ENCODE measurements around the gene ZNF598. TPM values are rescaled to one million over a fixed set of nuclear protein-coding genes. Genes with fewer than 3 reads are reported as not detected.

The ZNF598 gene
- total and polyA plus RNA-seq, 2 donors from 2014 or later, result 14.3 to 34.9 TPM

DNA sequence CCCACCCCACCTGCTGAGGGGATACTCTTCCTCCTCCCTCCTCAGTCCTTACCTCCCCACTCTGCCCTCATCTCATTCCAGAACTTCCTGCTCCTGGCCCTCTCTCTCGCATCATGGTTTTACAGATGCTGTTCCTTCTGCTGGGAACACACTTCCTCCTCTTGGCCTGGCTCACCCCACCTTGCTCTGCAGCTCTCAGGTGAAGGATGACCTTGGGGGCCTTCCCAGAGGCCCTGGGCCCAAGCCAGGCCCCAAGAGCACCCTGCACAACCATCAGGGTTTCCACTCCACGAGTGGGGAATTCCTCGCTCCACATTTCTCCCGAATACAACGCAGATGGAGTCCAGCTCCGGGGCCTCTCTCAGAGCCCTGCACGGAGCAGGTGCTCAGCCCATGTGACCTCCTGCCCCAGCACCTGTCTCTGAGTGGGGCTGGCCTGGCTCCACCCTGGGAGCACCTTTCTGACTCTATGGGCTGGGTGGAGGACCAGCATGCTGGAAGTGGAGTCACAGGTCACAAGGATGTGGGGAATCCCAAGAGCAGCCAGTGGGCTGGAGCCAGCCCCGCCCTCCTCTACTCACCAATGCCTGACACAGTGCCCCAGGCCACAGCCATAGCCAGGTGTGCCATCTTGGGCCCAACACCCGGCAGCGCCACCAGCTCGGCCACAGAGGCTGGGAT, 33.5 kb upstream of the ZNF598 start:
- Histone ChIP-seq H3K27ac (ENCODE audit: low read depth in 2 of 2, low read length in 2 of 2) (peak overlapping the region in 1 of 2 donors; percentile 43), H3K4me1 (ENCODE audit: control insufficient read depth in 2 of 3, insufficient read depth in 2 of 3, low read depth in 1 of 3, low read length in 3 of 3) (peaks cover 0 to 41% (median 4%) of the 10 kb centered on the region in 3 donors), H3K4me3 (ENCODE audit: low read length in 3 of 3) (no peak overlapping the region), H3K27me3 (ENCODE audit: control insufficient read depth, insufficient read depth, low read length) (no peaks in the 10 kb centered on the region), H3K9me3 (ENCODE audit: control insufficient read depth in 2 of 3, insufficient read depth in 1 of 3, low read length in 3 of 3) (no peaks in the 10 kb centered on the region), H3K9ac (ENCODE audit: low read length in 3 of 3) (no peak overlapping the region), H3K36me3 (ENCODE audit: control insufficient read depth in 2 of 3, insufficient read depth in 3 of 3, low read length in 3 of 3) (no peaks in the 10 kb centered on the region)
- intact Hi-C loops (cut with DNase I), result no loop called here
- FAIRE-seq, result no peak
- TF ChIP-seq, protein P1, sequence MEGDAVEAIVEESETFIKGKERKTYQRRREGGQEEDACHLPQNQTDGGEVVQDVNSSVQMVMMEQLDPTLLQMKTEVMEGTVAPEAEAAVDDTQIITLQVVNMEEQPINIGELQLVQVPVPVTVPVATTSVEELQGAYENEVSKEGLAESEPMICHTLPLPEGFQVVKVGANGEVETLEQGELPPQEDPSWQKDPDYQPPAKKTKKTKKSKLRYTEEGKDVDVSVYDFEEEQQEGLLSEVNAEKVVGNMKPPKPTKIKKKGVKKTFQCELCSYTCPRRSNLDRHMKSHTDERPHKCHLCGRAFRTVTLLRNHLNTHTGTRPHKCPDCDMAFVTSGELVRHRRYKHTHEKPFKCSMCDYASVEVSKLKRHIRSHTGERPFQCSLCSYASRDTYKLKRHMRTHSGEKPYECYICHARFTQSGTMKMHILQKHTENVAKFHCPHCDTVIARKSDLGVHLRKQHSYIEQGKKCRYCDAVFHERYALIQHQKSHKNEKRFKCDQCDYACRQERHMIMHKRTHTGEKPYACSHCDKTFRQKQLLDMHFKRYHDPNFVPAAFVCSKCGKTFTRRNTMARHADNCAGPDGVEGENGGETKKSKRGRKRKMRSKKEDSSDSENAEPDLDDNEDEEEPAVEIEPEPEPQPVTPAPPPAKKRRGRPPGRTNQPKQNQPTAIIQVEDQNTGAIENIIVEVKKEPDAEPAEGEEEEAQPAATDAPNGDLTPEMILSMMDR (IDR thresholded peaks at IDR 0.05; ENCODE audit: borderline replicate concordance, extremely low read depth, insufficient read depth), result no peak
- DNase-seq, result peak in 2 of 5 donors; percentile 62 to 85

GRCh38 chr16:2042171-2042985, 32.8 kb upstream of the ZNF598 start:
- intact Hi-C loops (cut with DNase I), result no loop called here
- TF ChIP-seq, protein P1 (IDR thresholded peaks at IDR 0.05; ENCODE audit: borderline replicate concordance, extremely low read depth, insufficient read depth), result no peak
- Histone ChIP-seq H3K9me3 (ENCODE audit: control insufficient read depth in 2 of 3, insufficient read depth in 1 of 3, low read length in 3 of 3) (no peaks in the 10 kb centered on the region), H3K4me3 (ENCODE audit: low read length in 3 of 3) (no peak overlapping the region), H3K9ac (ENCODE audit: low read length in 3 of 3) (no peak overlapping the region), H3K36me3 (ENCODE audit: control insufficient read depth in 2 of 3, insufficient read depth in 3 of 3, low read length in 3 of 3) (peaks cover 0 to 1% (median 0%) of the 10 kb centered on the region in 3 donors), H3K27ac (ENCODE audit: low read depth in 2 of 2, low read length in 2 of 2) (no peak overlapping the region), H3K4me1 (ENCODE audit: control insufficient read depth in 2 of 3, insufficient read depth in 2 of 3, low read depth in 1 of 3, low read length in 3 of 3) (peaks cover 0 to 46% (median 4%) of the 10 kb centered on the region in 3 donors), H3K27me3 (ENCODE audit: control insufficient read depth, insufficient read depth, low read length) (no peaks in the 10 kb centered on the region)
- DNase-seq, result peak in 3 of 5 donors; percentile 51 to 80 (median 75)
- FAIRE-seq, result no peak

GRCh38 chr16:2040787-2041522, 31.3 kb upstream of the ZNF598 start:
- TF ChIP-seq, protein P1 (IDR thresholded peaks at IDR 0.05; ENCODE audit: borderline replicate concordance, extremely low read depth, insufficient read depth), result no peak
- Histone ChIP-seq H3K9me3 (ENCODE audit: control insufficient read depth in 2 of 3, insufficient read depth in 1 of 3, low read length in 3 of 3) (no peaks in the 10 kb centered on the region), H3K36me3 (ENCODE audit: control insufficient read depth in 2 of 3, insufficient read depth in 3 of 3, low read length in 3 of 3) (peaks cover 0 to 4% (median 0%) of the 10 kb centered on the region in 3 donors), H3K9ac (ENCODE audit: low read length in 3 of 3) (no peak overlapping the region), H3K27me3 (ENCODE audit: control insufficient read depth, insufficient read depth, low read length) (no peaks in the 10 kb centered on the region), H3K4me3 (ENCODE audit: low read length in 3 of 3) (no peak overlapping the region), H3K27ac (ENCODE audit: low read depth in 2 of 2, low read length in 2 of 2) (no peak overlapping the region), H3K4me1 (ENCODE audit: control insufficient read depth in 2 of 3, insufficient read depth in 2 of 3, low read depth in 1 of 3, low read length in 3 of 3) (peaks cover 0 to 50% (median 0%) of the 10 kb centered on the region in 3 donors)
- FAIRE-seq (no peak), DNase-seq (peak in 2 of 5 donors; percentile 52 to 77)
- intact Hi-C loops (cut with DNase I), result no loop called here

Measured in kidney (tissue), 14 donors.